GM10266 (cell line): ENCODE data around the gene MYCBPAP.

Experiments used
- DNase-seq: peaks from one replicate; pipeline ENCODE4 v3.0.0; 2012; ENCODE audit errors: extremely low spot score
- TF ChIP-seq, protein P1 (sequence below): IDR thresholded peaks from 2 replicates; pipeline ENCODE4 v1.5.1; 2012; ENCODE audit warnings: mild to moderate bottlenecking, low read depth; ENCODE audit not compliant: control insufficient read depth, insufficient read depth; ENCODE audit errors: missing control alignments

MYCBPAP gene

DNA sequence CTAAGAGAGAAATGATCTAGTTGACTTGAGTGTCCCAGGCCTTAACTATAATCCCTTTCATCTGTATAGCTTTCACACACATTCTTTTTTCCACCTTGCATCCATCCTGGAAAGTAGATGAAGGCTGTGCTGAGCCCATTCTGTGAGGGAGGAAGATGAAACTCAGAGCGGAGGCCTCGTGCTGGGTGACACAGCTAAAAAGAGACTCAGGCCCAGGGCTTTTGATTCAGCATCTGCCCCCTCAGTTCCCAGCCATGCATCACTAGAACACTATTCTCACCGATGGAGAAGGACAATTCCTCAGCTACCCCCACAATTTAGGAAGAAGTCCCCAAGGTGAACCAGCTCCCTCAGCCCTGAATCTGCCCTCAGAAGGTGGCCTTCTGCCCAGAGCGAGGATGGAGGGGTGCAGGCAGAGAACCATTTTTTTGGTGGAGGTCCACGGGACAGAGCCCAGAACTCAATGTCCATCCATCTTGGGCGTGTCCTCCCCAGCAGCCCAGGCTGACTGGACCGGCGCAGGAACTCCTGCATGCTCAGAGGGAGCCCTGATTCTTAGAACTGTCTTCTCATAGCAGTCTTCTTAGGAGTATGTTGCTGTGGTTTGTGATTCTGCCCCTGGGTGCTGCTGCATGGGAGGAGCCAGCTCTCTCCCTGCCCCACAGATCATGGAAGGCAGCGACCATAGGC is 5.8 kb upstream of the MYCBPAP start:
- no peak for DNase-seq
- TF ChIP-seq, protein P1, sequence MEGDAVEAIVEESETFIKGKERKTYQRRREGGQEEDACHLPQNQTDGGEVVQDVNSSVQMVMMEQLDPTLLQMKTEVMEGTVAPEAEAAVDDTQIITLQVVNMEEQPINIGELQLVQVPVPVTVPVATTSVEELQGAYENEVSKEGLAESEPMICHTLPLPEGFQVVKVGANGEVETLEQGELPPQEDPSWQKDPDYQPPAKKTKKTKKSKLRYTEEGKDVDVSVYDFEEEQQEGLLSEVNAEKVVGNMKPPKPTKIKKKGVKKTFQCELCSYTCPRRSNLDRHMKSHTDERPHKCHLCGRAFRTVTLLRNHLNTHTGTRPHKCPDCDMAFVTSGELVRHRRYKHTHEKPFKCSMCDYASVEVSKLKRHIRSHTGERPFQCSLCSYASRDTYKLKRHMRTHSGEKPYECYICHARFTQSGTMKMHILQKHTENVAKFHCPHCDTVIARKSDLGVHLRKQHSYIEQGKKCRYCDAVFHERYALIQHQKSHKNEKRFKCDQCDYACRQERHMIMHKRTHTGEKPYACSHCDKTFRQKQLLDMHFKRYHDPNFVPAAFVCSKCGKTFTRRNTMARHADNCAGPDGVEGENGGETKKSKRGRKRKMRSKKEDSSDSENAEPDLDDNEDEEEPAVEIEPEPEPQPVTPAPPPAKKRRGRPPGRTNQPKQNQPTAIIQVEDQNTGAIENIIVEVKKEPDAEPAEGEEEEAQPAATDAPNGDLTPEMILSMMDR = no peak

DNA sequence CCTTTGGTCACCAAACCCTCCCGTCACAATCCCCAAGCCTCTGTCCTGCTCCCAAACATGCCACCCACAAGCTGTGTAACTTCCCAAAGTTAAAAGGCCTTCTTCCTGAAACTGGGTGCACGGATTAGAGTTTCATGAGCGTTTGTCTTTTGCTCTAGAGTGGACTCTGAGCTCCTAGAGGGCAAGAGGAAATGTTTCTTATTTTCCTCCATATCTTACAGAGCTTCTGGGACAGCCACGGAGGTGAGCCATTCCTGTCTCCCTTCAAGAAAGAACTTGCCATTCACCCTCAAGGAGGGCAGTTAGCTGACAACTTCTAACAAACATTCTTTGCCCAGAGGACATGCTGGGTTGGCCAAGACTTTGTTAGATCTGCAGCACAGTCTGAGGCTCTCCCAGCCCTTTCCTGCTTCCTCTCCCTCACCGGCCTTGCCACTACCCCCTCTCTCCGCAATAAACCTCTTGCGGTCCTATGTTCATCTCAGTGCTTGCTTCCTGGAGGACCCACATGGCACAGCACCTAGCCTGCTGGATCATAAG is 2.6 kb upstream of the MYCBPAP start:
- no peak for DNase-seq
- TF ChIP-seq, protein P1 = no peak

DNA sequence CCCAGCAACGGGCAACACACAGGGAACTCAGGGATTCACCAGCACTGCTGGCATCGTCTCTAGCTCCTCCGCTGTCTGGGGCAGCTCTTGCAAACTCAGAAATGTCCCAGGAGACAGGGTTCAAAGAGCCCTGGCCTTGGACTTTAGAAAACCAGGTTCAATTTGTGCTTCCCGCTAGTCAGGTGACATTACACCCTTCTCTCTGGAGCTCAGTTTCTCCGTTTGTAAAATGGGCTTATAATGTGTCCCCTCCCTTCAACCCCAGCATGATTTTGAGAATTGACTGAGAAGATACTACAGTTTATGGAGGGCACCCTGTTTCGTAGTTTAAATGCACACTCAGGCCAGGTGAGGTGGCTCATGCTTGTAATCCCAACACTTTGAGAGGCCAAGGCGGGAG is 1.9 kb upstream of the MYCBPAP start:
- no peak for DNase-seq

DNA sequence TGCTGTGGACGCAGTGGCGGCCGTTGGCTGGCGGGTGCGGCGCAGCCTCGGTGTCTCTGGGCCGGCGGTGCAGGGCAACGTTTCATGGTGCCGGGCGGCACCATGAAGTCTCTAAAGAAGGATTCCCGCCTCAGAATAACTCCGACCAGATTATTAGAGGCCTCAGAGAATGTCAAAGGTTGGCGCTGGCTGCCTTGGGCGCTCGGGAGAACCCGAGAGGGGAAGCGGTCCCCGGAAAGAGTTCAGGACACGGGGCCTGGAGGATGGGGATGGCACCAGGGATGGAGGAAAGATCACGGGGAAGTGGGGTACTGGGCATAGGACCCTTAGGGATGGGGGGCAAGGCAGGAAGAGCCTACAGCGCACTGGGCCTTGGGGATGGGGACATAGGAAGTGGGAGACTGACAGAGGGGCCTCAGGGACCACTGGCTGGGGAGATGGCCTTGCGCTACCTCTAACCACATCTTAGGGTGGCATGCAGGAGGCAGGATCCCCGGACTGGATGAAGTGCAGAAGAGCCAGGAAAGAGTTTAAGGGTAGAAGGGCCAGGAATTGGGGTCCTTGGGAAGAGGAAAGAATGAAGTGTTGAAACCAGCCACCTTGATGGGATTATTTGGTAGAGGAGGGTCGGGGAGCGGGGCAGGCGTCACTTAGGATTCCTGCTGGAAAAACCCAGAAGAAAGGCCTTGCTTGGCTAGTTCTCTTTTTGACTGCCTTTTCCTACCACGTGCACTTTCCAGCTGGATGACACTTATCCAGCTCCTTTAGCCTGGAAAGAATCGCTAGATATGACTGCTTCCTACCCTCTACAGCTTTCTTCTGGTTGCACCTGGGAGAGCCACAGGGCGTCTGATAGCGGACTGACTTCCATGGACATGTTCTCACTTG is 578 bp downstream of the MYCBPAP start:
- DNase-seq = no peak
- TF ChIP-seq, protein P1 = no peak

More for the DNA sequence above, 1.9 kb upstream of the MYCBPAP start:
- TF ChIP-seq, protein P1 = no peak

DNA sequence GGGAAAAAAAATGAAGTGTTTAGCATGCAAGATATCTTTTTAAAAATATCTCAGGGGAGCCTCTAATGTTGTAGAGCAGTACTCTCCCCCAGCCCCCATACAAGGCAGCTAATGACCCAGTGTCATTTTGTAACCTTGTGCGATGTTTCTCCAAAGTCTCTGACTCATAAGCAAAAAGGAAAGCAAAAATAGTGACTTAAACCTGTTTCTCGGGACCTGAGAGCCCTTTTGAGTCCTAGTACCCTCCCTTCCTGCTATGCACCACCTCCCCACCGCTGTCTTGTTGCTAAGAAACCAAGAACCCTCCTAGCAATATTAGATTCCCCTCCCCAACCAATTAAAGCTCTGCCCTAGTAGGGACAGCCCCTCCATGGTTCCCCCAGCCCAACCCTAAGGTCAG is 2.8 kb downstream of the MYCBPAP start:
- DNase-seq = peak; percentile 88
- TF ChIP-seq, protein P1 = no peak

DNA sequence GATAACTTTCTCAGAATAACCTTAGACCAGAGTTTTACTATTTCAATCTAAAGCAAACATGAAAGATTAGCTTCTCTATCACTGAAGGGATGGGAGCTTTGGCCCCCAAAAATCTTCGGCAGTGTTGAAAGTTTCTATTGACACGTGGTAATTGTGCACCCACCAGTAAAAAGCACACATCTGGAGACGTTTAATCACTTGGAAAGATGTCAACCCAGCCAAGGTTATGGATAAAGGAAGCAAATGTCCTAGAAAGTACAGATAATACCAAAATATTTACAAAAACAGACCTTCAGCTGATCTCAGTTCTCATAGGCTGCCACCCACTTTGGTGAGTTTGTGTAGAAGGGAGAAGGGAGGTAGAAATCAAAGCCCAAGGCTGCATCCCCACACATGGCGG is 5.3 kb downstream of the MYCBPAP start:
- no peak for DNase-seq
- TF ChIP-seq, protein P1 = no peak
